Natural killer cell (primary cell): ENCODE measurements around the gene FAM131A. TPM values are rescaled to one million over a fixed set of nuclear protein-coding genes. Genes with fewer than 3 reads are reported as not detected.

ENCODE experiments used
- ATAC-seq, 3 donors: fragments of 150-1000 bp in 2 of 3; fragments of 200-7000 bp in 1 of 3; cut with Tn5 transposase; 1 replicate in 1 of 3; 2 replicates in 2 of 3; pipeline ENCODE4 v1.10.0; 2021; ENCODE audit warnings: mild to moderate bottlenecking in 2 of 3, moderate library complexity in 2 of 3
- DNase-seq, 2 donors: peaks; one replicate each; pipeline versions ENCODE4 v3.0.0 to v3.0.0-alpha.2; 2013 to 2021; ENCODE audit warnings: mixed read lengths in 1 of 2
- H3K27ac ChIP-seq: one replicate; pipeline ENCODE4 v1.5.1; 2013; ENCODE audit warnings: mild to moderate bottlenecking, low read length
- H3K27me3 ChIP-seq: one replicate; pipeline ENCODE4 v1.6.1; 2013; ENCODE audit warnings: low read length; ENCODE audit not compliant: control insufficient read depth, insufficient read depth
- H3K36me3 ChIP-seq: one replicate; pipeline ENCODE4 v1.6.1; 2013; ENCODE audit warnings: low read length; ENCODE audit not compliant: control insufficient read depth, insufficient read depth
- H3K4me1 ChIP-seq: one replicate; pipeline ENCODE4 v1.6.1; 2013; ENCODE audit warnings: low read length; ENCODE audit not compliant: control insufficient read depth, insufficient read depth
- H3K4me3 ChIP-seq: one replicate; pipeline ENCODE4 v1.5.1; 2013; ENCODE audit warnings: low read length
- H3K9me3 ChIP-seq: one replicate; pipeline ENCODE4 v1.6.1; 2013; ENCODE audit warnings: low read length; ENCODE audit not compliant: control insufficient read depth, insufficient read depth
- H3K27ac Mint-ChIP-seq, 2 donors: one replicate each; pipeline ENCODE4 v1.8.0; 2022; ENCODE audit warnings: mild to moderate bottlenecking in 2 of 2, mixed read lengths in 2 of 2, moderate library complexity in 1 of 2
- H3K27me3 Mint-ChIP-seq, 2 donors: one replicate each; pipeline ENCODE4 v1.8.0; 2022; ENCODE audit warnings: low read depth in 2 of 2, mixed read lengths in 2 of 2
- H3K36me3 Mint-ChIP-seq: one replicate; pipeline ENCODE4 v1.8.0; 2022; ENCODE audit warnings: mixed read lengths
- H3K4me1 Mint-ChIP-seq, 2 donors: one replicate each; pipeline ENCODE4 v1.8.0; 2022; ENCODE audit warnings: mixed read lengths in 2 of 2
- H3K4me3 Mint-ChIP-seq: one replicate; pipeline ENCODE4 v1.8.0; 2022; ENCODE audit warnings: mild to moderate bottlenecking, moderate library complexity, mixed read lengths
- H3K9me3 Mint-ChIP-seq, 2 donors: one replicate each; pipeline ENCODE4 v1.8.0; 2022; ENCODE audit warnings: mixed read lengths in 2 of 2
- CTCF ChIP-seq: fragments of 200-600 bp; IDR thresholded peaks from one replicate; pipeline ENCODE4 v1.8.0; 2022; ENCODE audit warnings: antibody characterized with exemption
- WGBS: methylation state at CpG from one replicate; pipeline ENCODE4 v1.1.7; 2013; ENCODE audit warnings: missing lambda C conversion rate; ENCODE audit not compliant: insufficient coverage; 5-methylcytosine and 5-hydroxymethylcytosine counted together
- intact Hi-C: fragments of 100-400 bp; cut with micrococcal nuclease; formaldehyde crosslinking; loops from one replicate; pipeline ENCODE4 v1.14.2; 2022
- total RNA-seq, 4 donors: library from RNA; stranded (reverse); fragments of 120-200 nt in 1 of 4; gene quantifications; one replicate each; pipeline versions ENCODE4 v1.2.3 to v1.2.4, GENCODE V29; 2013 to 2022

FAM131A gene
- total RNA-seq, 3 donors from 2014 or later (not counting 1 experiment from before 2014, with no cell fraction given), result 6.9 to 8.8 (median 8.5) TPM

DNA sequence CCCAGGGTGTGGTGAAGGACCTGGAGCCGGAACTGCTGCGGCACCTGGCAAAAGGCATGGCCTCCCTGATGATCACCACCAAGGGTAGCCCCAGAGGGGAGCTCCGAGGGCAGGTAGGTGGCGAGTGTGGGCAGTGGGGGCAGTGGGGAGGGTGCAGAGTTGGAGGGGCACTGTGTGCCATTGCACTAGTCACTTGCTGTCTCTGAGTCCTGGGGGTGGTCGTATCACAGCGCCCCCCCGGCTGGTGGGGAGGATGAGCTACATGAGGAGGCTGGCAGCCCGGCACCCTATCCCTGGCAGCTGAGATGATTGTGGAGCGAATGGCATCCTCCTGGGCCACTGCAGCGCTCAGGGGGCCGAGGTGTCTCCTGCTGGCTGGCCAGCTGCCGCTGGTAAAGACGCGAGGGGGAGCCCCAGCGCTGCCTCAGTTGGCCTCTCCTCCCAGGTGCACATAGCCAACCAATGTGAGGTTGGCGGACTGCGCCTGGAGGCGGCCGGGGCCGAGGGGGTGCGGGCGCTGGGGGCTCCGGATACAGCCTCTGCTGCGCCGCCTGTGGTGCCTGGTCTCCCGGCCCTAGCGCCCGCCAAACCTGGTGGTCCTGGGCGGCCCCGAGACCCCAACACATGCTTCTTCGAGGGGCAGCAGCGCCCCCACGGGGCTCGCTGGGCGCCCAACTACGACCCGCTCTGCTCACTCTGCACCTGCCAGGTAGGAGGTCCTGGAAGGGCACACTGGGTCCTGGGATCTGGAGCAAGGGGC, 48.8 kb downstream of the FAM131A start:
- Mint-ChIP-seq H3K4me3 (no peak overlapping the region), H3K9me3 (no peaks in the 10 kb centered on the region), H3K36me3 (no peaks in the 10 kb centered on the region), H3K27me3 (peaks cover 0 to 47% of the 10 kb centered on the region in 2 donors), H3K27ac (no peak overlapping the region), H3K4me1 (peaks cover 0 to 4% of the 10 kb centered on the region in 2 donors)
- Histone ChIP-seq H3K27me3 (peaks cover 14% of the 10 kb centered on the region), H3K4me3 (no peak overlapping the region), H3K27ac (no peak overlapping the region), H3K36me3 (no peaks in the 10 kb centered on the region), H3K4me1 (peaks cover 6% of the 10 kb centered on the region), H3K9me3 (no peaks in the 10 kb centered on the region)
- TF ChIP-seq CTCF, result no peak
- no peak for DNase-seq
- no peak for ATAC-seq
- 67% methylated on average over 37 of the region's 37 CpGs for WGBS
- intact Hi-C loops, result no loop called here

- Histone ChIP-seq H3K4me3 (no peak overlapping the region), H3K4me1 (no peaks in the 10 kb centered on the region), H3K9me3 (no peaks in the 10 kb centered on the region), H3K27ac (no peak overlapping the region), H3K36me3 (no peaks in the 10 kb centered on the region), H3K27me3 (peaks cover 5% of the 10 kb centered on the region)
- ATAC-seq (no peak), DNase-seq (no peak)
- 91% methylated on average over 12 of the region's 12 CpGs for WGBS
- H3K36me3 Mint-ChIP-seq, result no peaks in the 10 kb centered on the region
- intact Hi-C loops, result no loop called here
- no peaks in the 10 kb centered on the region for H3K9me3 Mint-ChIP-seq
- no peak for TF ChIP-seq CTCF
- no peak overlapping the region for H3K27ac Mint-ChIP-seq
- no peak overlapping the region for H3K4me3 Mint-ChIP-seq
- H3K27me3 Mint-ChIP-seq, result peaks cover 0 to 38% of the 10 kb centered on the region in 2 donors
- no peaks in the 10 kb centered on the region for H3K4me1 Mint-ChIP-seq
Observed at GRCh38 chr3:184387174-184387714, 49.8 kb downstream of the FAM131A start.

DNA sequence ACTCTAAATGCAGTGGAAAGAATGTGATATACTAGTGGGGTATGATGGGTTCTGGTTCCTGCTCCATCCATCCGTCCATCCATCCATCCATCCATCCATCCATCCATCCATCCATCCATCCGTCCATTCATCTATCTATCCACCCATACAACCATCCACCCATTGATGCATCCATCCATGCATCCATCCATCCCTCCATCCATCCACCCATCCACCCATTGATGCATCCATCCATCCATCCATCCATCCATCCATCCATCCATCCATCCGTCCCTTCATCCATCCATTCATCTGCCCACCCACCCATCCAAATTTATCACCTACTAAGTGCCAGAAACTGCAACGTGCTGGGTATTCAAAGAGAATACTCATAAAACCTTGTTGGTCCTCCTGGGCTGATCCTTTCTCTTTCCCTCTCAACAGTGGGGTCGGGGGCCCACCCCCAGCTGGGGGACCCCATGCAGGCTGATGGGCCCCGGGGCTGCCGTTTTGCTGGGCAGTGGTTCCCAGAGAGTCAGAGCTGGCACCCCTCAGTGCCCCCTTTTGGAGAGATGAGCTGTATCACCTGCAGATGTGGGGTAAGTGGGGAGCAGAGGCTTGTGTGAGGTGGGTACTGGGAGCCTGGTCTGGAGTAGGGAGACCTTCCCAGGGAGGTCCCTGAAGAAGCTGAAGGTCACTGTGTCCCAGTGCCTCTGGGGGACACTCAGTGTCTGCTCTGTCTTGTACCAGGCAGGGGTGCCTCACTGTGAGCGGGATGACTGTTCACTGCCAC, 51.0 kb downstream of the FAM131A start:
- DNase-seq, result no peak
- Histone ChIP-seq H3K4me3 (no peak overlapping the region), H3K4me1 (no peaks in the 10 kb centered on the region), H3K27me3 (no peaks in the 10 kb centered on the region), H3K36me3 (no peaks in the 10 kb centered on the region), H3K9me3 (no peaks in the 10 kb centered on the region), H3K27ac (no peak overlapping the region)
- Mint-ChIP-seq H3K27me3 (peaks cover 0 to 31% of the 10 kb centered on the region in 2 donors), H3K4me3 (no peak overlapping the region), H3K36me3 (no peaks in the 10 kb centered on the region), H3K27ac (no peak overlapping the region), H3K9me3 (no peaks in the 10 kb centered on the region), H3K4me1 (no peaks in the 10 kb centered on the region)
- ATAC-seq, result no peak
- intact Hi-C loops, result no loop called here
- no peak for TF ChIP-seq CTCF
- WGBS, result 72% methylated on average over 8 of the region's 8 CpGs
